Measurements from ENCODE around the gene C4orf50. TPM values are rescaled to one million over a fixed set of nuclear protein-coding genes. Genes with fewer than 3 reads are reported as not detected.

C4orf50 gene
- total RNA-seq, 2 experiments from 2014 or later: 0.07 TPM

GRCh38 chr4:6044805-6045204 lies 26.6 kb upstream of the C4orf50 start:
- H3K27me3 Mint-ChIP-seq: peaks cover 5% of the 10 kb centered on the region
- DNase-seq (no peak), ATAC-seq (no peak)
- H3K27ac Mint-ChIP-seq: no peak overlapping the region
- intact Hi-C loops (cut with micrococcal nuclease): no loop called here
- POLR2A ChIA-PET: no interaction called here
- H3K4me3 Mint-ChIP-seq: no peak overlapping the region
- TF ChIP-seq, protein P1, sequence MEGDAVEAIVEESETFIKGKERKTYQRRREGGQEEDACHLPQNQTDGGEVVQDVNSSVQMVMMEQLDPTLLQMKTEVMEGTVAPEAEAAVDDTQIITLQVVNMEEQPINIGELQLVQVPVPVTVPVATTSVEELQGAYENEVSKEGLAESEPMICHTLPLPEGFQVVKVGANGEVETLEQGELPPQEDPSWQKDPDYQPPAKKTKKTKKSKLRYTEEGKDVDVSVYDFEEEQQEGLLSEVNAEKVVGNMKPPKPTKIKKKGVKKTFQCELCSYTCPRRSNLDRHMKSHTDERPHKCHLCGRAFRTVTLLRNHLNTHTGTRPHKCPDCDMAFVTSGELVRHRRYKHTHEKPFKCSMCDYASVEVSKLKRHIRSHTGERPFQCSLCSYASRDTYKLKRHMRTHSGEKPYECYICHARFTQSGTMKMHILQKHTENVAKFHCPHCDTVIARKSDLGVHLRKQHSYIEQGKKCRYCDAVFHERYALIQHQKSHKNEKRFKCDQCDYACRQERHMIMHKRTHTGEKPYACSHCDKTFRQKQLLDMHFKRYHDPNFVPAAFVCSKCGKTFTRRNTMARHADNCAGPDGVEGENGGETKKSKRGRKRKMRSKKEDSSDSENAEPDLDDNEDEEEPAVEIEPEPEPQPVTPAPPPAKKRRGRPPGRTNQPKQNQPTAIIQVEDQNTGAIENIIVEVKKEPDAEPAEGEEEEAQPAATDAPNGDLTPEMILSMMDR (IDR thresholded peaks at IDR 0.05): no peak
- H3K36me3 Mint-ChIP-seq (ENCODE audit: low read depth): no peaks in the 10 kb centered on the region
- peaks cover 8% of the 10 kb centered on the region for H3K4me1 Mint-ChIP-seq (ENCODE audit: low read depth)
- no peaks in the 10 kb centered on the region for H3K9me3 Mint-ChIP-seq
- CTCF ChIA-PET: no interaction called here

GRCh38 chr4:6044276-6044675 lies 26.0 kb upstream of the C4orf50 start:
- CTCF ChIA-PET: no interaction called here
- H3K9me3 Mint-ChIP-seq: no peaks in the 10 kb centered on the region
- DNase-seq (no peak), ATAC-seq (no peak)
- H3K4me3 Mint-ChIP-seq: no peak overlapping the region
- POLR2A ChIA-PET: no interaction called here
- H3K4me1 Mint-ChIP-seq (ENCODE audit: low read depth): peaks cover 8% of the 10 kb centered on the region
- H3K27me3 Mint-ChIP-seq: peaks cover 5% of the 10 kb centered on the region
- H3K36me3 Mint-ChIP-seq (ENCODE audit: low read depth): no peaks in the 10 kb centered on the region
- H3K27ac Mint-ChIP-seq: no peak overlapping the region
- intact Hi-C loops (cut with micrococcal nuclease): no loop called here
- TF ChIP-seq, protein P1 (IDR thresholded peaks at IDR 0.05): no peak

DNA sequence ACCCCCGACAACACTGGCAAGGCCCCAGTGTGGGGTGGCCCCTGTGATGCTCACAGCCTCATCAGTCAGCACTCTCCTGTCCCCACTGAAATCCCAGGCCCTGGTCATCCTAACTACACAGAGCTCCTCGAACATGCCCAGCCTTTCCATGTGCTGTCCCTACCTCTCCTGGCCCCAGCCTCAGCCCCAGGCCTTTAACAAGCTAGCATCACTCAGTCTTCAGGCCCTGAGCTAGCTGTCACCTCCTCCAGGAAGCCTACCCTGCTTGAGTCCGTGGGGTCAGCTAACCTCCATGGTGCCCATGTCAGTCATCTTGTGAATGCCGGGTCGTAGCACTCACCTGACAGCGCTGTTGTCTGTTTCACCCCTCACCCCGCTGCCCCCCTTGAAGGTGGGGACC lies 25.6 kb upstream of the C4orf50 start:
- TF ChIP-seq, protein P1 (IDR thresholded peaks at IDR 0.05): no peak
- ChIA-PET POLR2A (no interaction called here), CTCF (no interaction called here)
- intact Hi-C loops (cut with micrococcal nuclease): no loop called here
- Mint-ChIP-seq H3K9me3 (no peaks in the 10 kb centered on the region), H3K36me3 (ENCODE audit: low read depth) (no peaks in the 10 kb centered on the region), H3K4me3 (no peak overlapping the region), H3K4me1 (ENCODE audit: low read depth) (peaks cover 8% of the 10 kb centered on the region), H3K27me3 (peaks cover 5% of the 10 kb centered on the region), H3K27ac (no peak overlapping the region)
- no peak for DNase-seq
- no peak for ATAC-seq

- no peak overlapping the region for H3K27ac Mint-ChIP-seq
- H3K4me1 Mint-ChIP-seq (ENCODE audit: low read depth): peaks cover 8% of the 10 kb centered on the region
- ATAC-seq (no peak), DNase-seq (no peak)
- TF ChIP-seq, protein P1 (IDR thresholded peaks at IDR 0.05): no peak
- intact Hi-C loops (cut with micrococcal nuclease): no loop called here
- ChIA-PET POLR2A (no interaction called here), CTCF (no interaction called here)
- H3K9me3 Mint-ChIP-seq: no peaks in the 10 kb centered on the region
- peaks cover 5% of the 10 kb centered on the region for H3K27me3 Mint-ChIP-seq
- H3K4me3 Mint-ChIP-seq: no peak overlapping the region
- H3K36me3 Mint-ChIP-seq (ENCODE audit: low read depth): no peaks in the 10 kb centered on the region
Observed at GRCh38 chr4:6043188-6043587, 25.0 kb upstream of the C4orf50 start.

GRCh38 chr4:6042293-6043063 lies 24.2 kb upstream of the C4orf50 start:
- Mint-ChIP-seq H3K4me3 (no peak overlapping the region), H3K9me3 (no peaks in the 10 kb centered on the region), H3K4me1 (ENCODE audit: low read depth) (peaks cover 8% of the 10 kb centered on the region), H3K27ac (no peak overlapping the region), H3K36me3 (ENCODE audit: low read depth) (no peaks in the 10 kb centered on the region), H3K27me3 (peaks cover 5% of the 10 kb centered on the region)
- intact Hi-C loops (cut with micrococcal nuclease): no loop called here
- TF ChIP-seq, protein P1 (IDR thresholded peaks at IDR 0.05): no peak
- ChIA-PET POLR2A (no interaction called here), CTCF (no interaction called here)
- DNase-seq (peak; percentile 19), ATAC-seq (peak; percentile 47)

Measured in activated CD8-positive, alpha-beta T cell treated with anti-CD3 and anti-CD28 coated beads for 36 hours (primary cell).